Erythroblast (primary cell): ENCODE data around the gene IDH1.

Experiments
- DNase-seq, 2 experiments: peaks; one replicate each; lab custom pipeline; 2025; lab: John Stamatoyannopoulos, UW
- GATA1 ChIP-seq: IDR thresholded peaks from 2 replicates; pipeline ENCODE4 v1.6.1; 2011; ENCODE audit warnings: low read depth, mild to moderate bottlenecking, control low read depth, low read length, moderate library complexity
- POLR2A ChIP-seq: IDR thresholded peaks from 2 replicates; pipeline ENCODE4 v1.6.1; 2011; ENCODE audit warnings: mild to moderate bottlenecking, low read length

The IDH1 gene

DNA sequence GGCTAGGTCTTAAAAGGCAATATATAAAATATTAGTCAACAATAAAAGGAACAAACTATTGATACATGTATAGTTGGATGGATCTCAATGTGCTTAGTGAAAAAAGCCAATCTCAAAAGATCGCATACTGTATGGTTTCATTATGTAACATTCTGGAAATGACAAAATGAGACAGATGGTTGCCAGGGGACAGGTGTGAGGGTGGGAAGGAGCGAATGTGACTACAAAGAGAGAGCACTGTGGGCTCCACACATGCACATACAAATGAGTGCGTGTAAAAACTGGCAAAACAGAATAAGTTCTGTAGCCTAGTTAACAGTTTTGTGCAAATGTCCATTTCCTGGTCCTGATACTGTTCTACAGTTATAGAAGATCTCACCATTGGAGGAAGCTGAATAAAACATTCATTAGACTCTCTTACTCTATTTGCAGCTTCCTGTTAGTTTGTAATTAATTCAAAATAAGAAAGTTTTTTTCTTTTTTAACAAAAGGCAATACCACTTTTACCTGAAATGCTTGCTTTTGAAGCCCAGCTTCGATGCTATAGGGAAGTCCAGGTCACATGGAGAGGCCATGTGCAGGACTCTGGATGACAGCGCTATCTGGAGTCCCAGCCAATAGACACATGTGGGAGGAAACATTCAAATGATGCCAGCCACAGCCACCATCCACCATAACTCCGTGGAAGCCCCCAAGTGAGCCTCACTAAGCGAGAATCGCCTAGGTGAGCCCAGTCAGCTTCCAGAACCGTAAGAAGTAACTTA is 44.0 kb downstream of the IDH1 start:
- TF ChIP-seq POLR2A (no peak), GATA1 (no peak)

DNA sequence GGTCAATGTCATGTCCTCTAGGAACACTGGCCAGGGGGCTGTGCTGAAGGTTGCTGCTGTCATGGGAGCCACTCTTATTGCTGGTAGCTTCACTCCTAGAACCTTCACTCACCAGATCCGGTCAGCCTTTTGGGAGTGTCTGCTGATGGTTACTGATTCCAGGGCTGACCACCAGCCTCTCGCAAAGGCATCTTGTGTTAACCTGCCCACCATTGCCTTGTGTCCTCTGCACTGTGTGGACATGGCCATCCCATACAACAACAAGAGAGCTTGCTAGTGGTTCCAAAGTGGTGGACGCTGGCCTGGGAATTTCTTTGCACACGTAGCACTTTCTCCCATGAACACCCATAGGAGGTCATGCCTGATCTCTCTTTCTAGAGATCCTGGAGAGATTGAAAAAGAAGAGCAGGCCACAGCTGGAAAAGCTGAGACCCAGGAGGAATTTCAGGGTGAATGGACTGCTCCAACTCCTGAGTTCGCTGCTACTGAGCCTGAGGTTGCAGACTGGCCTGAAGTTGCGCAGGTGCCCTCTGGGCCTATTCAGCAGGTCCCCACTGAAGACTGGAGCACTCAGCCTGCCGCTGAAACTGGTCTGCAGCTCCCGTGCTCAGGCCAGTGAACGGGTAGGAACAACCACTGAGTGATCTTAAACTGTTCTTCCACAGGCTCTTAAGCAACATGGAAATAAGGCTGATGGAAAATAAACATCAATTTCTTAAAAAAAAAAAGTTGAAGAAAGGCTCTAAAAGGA is 46.4 kb downstream of the IDH1 start:
- DNase-seq, result no peak
- TF ChIP-seq GATA1, result no peak
- no peak for TF ChIP-seq POLR2A

More for the DNA sequence above, 44.0 kb downstream of the IDH1 start:
- DNase-seq, result no peak

DNA sequence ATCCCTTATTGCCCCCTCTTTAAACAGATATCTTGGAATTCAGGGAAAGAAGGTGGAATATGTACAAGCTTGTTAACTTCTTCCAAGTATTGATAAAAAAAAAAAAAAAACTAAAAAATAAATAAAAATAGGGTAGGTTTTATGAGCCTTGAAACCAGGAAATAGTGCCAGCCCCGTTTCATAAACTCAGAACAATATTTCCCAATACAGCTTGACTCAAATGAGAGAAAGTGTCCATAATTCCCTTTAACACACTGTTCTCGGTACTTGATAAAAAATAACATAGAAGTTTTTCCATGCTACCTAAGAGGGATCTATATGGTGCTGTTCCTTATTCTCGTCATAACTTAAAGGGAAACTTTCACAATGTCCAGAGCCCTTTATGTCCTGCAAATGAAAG is 47.1 kb downstream of the IDH1 start:
- no peak for TF ChIP-seq POLR2A
- no peak for TF ChIP-seq GATA1
- no peak for DNase-seq

DNA sequence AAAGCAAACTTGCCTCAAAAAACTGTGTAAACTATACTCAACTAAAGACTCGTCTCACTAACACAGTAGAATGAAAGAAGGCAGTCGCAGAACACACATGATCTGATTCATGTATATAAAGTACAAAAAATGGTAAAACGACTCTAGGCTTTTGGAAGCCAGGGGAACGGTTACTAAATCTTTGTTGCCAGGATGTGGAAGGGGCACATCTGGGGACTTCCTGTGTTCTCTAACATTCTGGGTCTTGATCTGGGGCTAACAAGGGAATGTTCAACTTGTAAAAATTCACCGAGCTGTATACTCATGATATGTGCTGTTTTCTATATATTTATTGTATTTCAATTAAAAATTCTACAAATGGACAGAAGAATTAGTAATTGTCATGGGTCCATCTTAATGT is 50.7 kb downstream of the IDH1 start:
- TF ChIP-seq POLR2A, result no peak
- no peak for DNase-seq

DNA sequence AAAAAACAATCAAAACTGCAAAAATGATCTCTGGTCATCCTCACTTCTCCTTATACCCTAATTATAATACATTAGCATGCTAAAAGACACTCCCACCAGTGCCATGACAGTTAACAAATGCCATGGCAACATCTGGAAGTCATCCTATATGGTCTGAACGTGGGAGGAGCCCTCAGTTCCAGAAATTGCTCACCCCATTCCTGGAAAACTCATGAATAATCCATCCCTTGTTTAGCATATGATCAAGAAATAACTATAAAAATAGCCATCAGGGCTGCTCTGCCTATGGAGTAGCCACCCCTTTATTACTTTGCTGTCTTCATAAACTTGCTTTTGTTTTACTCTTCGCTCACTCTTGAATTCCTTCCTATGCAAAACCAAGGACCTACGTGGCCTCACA is 59.3 kb downstream of the IDH1 start:
- no peak for DNase-seq
- TF ChIP-seq GATA1 (no peak), POLR2A (no peak)

DNA sequence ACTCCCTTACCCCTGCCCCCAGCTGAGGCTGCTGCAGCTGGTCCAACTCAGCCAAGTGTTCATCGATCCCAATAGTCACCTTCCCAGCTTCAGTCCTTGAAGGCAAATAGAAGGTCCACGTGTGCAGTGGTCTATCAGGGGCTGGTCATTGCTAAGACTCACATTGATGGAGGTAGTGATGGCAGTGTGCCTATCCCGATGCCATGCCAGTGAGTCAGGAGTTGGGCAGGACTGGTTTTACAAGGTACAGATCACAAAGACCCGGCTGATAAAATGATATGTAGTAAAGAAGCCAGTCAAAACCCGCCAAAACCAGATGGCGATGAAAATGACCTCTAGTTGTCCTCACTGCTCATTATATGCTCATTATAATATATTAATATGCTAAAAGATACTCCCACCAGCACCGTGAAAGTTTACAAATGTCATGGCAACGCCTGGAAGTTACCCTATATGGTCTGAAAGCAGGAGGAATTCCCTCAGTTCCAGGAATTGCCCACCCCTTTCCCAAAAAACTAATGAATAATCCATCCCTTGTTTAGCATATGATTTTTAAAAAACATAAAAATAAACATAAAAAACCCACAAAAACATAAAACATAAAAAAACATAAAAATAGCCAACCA is 62.1 kb downstream of the IDH1 start:
- DNase-seq, result no peak
- TF ChIP-seq GATA1 (no peak), POLR2A (no peak)

DNA sequence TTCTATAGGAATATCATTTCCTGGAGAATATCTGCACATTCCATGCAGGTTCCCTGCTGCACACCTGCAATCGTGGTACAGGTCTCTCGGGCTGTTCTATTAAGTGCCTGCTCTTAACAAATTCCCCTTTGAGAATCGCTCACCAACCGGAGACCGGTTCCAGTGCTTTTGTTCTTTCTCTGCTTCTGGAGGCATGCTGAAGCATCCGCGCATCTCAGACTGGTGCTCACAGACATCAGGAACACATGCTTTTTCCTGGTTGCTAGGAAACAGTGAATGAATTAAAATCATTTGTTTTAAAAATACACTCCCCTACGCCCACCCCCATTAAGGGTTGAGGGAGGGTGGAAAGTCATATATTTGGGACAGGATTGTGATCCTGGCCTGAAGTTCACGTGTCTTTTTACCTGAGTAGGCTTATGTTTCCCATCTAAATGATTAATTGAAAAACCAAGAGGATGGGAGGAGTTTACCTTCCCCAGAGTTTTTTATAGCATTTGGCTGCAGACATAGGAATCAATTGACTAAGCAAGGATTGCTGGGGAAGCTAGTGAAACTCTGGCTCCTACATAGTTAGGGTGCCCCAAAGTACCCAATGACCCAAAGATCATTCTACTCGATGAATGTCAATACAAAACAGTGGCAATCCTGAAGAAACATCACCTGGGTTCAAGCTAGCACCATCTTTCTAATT is 64.9 kb downstream of the IDH1 start, which contains the start of gene C2orf80:
Gene C2orf80 (minus strand): TSS at position 221 of the 694 bp plus-strand sequence. CDS start 3,044 bp downstream, outside the sequence.
- TF ChIP-seq GATA1 (no peak), POLR2A (no peak)
- DNase-seq, result no peak

DNA sequence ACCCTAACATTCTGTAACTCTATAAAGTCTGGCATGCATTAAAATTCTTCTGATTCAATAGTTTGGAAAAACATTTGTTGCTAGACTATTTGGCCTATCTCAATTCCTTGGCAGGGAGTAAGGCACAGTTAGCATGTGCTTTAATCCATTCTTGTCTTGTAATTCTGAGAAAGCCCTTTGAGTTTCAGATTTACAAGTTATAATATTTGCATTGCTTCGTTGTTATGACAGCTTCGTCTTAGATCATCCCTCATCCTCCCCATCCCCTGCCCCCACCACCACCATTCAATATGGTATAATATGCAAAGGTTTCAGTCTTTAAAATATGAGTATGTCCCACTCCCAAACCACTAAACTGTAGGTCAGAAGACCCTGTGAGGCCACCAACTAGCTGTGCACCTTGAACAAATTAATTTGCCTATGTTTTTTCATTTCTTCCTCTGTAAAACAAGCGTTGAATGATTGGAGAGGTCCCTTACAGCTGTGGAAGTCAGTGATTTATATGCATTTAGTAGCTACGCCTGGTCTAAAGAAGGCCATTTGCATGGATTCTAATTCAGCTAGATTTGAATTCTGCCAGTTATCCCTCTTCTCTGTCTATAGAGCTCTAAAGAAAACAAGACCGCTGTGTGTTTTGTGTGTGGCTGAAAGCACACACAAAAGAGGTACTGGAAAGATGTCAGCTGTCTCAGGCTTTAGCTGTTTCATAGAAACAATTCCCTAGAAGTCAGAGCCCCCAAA is 65.6 kb downstream of the IDH1 start:
- DNase-seq, result no peak
- TF ChIP-seq GATA1 (no peak), POLR2A (no peak)

DNA sequence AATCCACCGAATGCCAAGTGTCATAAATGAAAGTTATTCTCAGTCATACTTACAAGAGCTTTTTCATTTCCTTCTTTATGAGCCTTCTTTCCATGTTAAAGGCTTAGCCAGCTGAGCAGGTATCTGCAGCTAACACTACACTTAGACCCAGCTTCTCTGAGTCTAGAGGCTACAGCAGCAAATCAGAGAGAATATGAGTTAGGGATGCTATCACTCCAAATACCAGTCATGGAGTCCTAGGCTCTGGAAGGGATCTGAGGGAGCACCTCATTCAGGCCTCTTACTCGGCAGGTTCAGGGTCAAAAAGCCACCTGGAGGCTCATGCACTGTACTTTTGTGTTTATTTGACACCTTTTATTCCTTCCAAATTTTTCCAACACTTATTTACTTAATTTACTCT is 68.0 kb downstream of the IDH1 start:
- no peak for DNase-seq
- TF ChIP-seq POLR2A (no peak), GATA1 (no peak)

DNA sequence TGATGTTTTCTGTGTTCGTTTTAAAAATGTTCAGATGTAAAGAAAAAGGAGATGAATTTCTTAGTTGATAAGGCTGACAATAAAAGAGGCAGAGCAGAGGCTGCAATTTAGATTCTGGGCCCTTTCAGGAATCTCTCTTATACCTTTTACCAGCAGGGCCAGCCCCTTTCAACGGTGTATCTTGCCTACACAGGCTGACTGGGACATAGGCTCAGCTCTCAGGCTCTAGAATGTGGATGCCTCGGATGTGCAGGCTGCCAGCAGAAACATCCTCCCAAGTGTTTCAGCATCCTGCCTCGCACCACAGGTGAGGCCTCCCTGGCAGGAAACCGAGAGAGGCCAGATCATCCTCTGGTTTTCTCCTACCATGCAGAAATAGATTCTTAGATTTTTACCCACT is 68.4 kb downstream of the IDH1 start:
- no peak for DNase-seq
- no peak for TF ChIP-seq POLR2A
